Neutrophil (primary cell): ENCODE measurements around the gene MARS1.
"Not testable (repeated sequence)": the region's sequence is repeated elsewhere in the genome, so short reads cannot be mapped to it uniquely, and the experiment has no call there.

ENCODE experiments used
- H3K27ac ChIP-seq: fragments of 200-600 bp; sonication (generic); 2 replicates; pipeline ENCODE4 v1.5.1; 2016; ENCODE audit warnings: mild to moderate bottlenecking, moderate library complexity
- H3K27me3 ChIP-seq: fragments of 200-600 bp; sonication (generic); 2 replicates; pipeline ENCODE4 v1.6.0; 2016; ENCODE audit warnings: mild to moderate bottlenecking
- H3K36me3 ChIP-seq: fragments of 200-600 bp; sonication (generic); 2 replicates; pipeline ENCODE4 v1.5.1; 2017
- H3K4me1 ChIP-seq, 2 experiments: fragments of 200-600 bp in 1 of 2; sonication (generic) in 1 of 2; 1 replicate in 1 of 2; 2 replicates in 1 of 2; pipeline versions ENCODE4 v1.5.1 to v1.6.1; 2013 to 2016; ENCODE audit warnings: low read depth in 1 of 2, low read length in 1 of 2, mild to moderate bottlenecking in 1 of 2, moderate library complexity in 1 of 2; ENCODE audit not compliant: control insufficient read depth in 1 of 2, insufficient read depth in 1 of 2
- H3K4me3 ChIP-seq, 2 experiments: fragments of 200-600 bp in 1 of 2; sonication (generic) in 1 of 2; 1 replicate in 1 of 2; 2 replicates in 1 of 2; pipeline ENCODE4 v1.5.1; 2013 to 2016; ENCODE audit warnings: low read depth in 1 of 2, low read length in 1 of 2, mild to moderate bottlenecking in 1 of 2, moderate library complexity in 1 of 2
- H3K9me3 ChIP-seq: fragments of 200-600 bp; sonication (generic); 2 replicates; pipeline ENCODE4 v1.5.1; 2016
- TF ChIP-seq, protein P1 (sequence below): fragments of 200-600 bp; sonication (generic); IDR thresholded peaks from 2 replicates; pipeline ENCODE4 v1.5.1; 2016; ENCODE audit warnings: antibody characterized with exemption

MARS1 gene

DNA sequence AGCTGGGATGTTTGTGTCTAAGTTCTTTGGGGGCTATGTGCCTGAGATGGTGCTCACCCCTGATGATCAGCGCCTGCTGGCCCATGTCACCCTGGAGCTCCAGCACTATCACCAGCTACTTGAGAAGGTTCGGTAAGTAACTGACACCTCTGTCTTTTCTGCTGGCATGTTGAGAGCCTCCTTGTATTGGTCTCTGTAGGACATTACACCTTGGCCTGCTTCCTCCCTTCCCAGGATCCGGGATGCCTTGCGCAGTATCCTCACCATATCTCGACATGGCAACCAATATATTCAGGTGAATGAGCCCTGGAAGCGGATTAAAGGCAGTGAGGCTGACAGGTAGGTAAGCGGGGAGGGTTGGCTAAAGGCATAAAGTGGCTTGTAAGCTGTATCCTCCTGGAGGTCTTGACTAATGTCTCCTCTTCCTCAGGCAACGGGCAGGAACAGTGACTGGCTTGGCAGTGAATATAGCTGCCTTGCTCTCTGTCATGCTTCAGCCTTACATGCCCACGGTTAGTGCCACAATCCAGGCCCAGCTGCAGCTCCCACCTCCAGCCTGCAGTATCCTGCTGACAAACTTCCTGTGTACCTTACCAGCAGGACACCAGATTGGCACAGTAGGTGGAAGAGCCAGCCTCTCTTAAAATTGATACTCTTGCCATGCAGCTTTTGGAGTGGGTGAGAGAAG lies 27.0 kb downstream of the MARS1 start:
- peak overlapping the region; percentile 100 for H3K27ac ChIP-seq
- no peaks in the 10 kb centered on the region for H3K27me3 ChIP-seq
- TF ChIP-seq, protein P1, sequence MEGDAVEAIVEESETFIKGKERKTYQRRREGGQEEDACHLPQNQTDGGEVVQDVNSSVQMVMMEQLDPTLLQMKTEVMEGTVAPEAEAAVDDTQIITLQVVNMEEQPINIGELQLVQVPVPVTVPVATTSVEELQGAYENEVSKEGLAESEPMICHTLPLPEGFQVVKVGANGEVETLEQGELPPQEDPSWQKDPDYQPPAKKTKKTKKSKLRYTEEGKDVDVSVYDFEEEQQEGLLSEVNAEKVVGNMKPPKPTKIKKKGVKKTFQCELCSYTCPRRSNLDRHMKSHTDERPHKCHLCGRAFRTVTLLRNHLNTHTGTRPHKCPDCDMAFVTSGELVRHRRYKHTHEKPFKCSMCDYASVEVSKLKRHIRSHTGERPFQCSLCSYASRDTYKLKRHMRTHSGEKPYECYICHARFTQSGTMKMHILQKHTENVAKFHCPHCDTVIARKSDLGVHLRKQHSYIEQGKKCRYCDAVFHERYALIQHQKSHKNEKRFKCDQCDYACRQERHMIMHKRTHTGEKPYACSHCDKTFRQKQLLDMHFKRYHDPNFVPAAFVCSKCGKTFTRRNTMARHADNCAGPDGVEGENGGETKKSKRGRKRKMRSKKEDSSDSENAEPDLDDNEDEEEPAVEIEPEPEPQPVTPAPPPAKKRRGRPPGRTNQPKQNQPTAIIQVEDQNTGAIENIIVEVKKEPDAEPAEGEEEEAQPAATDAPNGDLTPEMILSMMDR, result no peak
- H3K4me3 ChIP-seq, result no peak overlapping the region
- no peaks in the 10 kb centered on the region for H3K9me3 ChIP-seq
- peaks cover 88% of the 10 kb centered on the region for H3K36me3 ChIP-seq
- peaks cover 15 to 18% of the 10 kb centered on the region in 2 experiments for H3K4me1 ChIP-seq

DNA sequence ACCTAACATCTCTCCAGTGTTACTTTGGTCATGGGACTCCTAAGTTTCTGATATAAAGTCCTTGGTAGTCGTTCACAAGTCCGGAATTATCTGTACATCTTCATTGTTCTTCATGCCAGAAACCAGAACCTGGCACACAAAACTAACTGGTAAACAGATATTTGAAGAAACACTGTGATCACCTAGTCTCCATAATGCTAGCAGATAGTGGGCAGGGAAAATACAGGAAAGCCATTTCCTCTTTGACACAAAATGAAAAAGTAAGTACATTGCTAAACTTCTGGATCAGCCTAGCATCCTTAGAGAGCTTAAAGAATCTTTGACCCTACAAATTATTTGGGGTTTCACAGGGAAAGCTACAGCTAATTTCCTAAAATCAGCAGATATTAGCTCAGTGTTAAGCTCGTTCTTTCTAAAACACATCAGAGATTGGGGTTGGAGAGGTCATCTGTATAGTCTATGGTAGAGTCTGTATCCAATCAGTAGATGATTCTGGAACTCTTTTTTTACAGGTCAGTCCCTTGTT lies 27.6 kb downstream of the MARS1 start:
- no peaks in the 10 kb centered on the region for H3K27me3 ChIP-seq
- H3K4me1 ChIP-seq, result peaks cover 15 to 18% of the 10 kb centered on the region in 2 experiments
- H3K4me3 ChIP-seq, result no peak overlapping the region
- H3K27ac ChIP-seq, result peak overlapping the region; percentile 100
- H3K36me3 ChIP-seq, result peaks cover 82% of the 10 kb centered on the region
- no peaks in the 10 kb centered on the region for H3K9me3 ChIP-seq
- TF ChIP-seq, protein P1, result no peak

DNA sequence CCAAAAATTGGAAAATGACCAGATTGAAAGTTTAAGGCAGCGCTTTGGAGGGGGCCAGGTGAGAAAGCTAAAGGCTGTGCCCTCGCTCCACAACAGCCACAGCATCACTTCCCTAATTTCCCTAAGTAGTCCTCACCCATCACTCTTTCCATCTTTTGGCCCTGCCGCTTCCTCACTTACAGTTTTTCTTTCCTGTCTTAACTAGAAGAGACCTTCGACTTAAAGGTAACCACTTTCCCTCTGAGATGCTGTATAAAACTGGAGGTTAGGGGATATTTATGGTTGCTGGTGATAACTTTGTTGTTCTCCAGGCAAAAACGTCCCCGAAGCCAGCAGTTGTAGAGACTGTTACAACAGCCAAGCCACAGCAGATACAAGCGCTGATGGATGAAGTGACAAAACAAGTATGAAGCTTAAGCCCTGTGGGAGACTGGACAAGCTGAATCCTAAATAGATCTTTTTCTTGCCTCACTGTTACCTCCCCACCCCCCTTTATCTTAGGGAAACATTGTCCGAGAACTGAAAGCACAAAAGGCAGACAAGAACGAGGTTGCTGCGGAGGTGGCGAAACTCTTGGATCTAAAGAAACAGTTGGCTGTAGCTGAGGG lies 28.2 kb downstream of the MARS1 start:
- Histone ChIP-seq H3K27ac (peak overlapping the region; percentile 100), H3K27me3 (no peaks in the 10 kb centered on the region), H3K4me1 (peaks cover 19 to 22% of the 10 kb centered on the region in 2 experiments), H3K36me3 (peaks cover 77% of the 10 kb centered on the region), H3K4me3 (no peak overlapping the region), H3K9me3 (no peaks in the 10 kb centered on the region)
- TF ChIP-seq, protein P1, result no peak

DNA sequence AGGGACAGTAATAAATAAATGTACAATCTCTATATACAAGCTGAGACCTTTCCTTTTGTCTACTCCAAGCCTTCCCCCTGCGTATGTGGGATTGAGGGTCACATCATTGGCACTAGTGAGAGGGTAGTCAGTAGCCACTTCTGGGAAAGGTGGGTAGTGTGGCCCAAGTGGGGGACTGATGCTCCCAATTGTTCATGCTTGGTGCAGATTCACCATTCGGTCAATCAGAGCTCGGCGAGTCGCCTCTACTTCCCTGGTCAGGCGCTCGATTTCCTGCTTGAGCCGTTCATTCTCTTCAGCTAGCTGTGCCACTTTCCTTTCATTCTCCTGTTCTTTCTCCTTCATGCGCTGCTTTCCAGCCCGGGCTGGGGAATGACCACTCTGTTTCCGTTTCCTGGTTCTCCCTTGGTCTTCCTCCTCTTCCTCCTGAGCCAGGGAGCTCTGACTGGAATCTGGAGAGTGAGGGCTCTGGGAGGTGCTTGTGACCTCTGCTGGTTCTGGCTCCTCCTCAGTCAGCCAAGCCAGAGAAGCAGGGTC lies 28.8 kb downstream of the MARS1 start:
- no peaks in the 10 kb centered on the region for H3K27me3 ChIP-seq
- no peaks in the 10 kb centered on the region for H3K9me3 ChIP-seq
- H3K36me3 ChIP-seq, result peaks cover 71% of the 10 kb centered on the region
- no peak overlapping the region for H3K4me3 ChIP-seq
- peaks cover 25 to 29% of the 10 kb centered on the region in 2 experiments for H3K4me1 ChIP-seq
- H3K27ac ChIP-seq, result peak overlapping the region; percentile 100
- TF ChIP-seq, protein P1, result no peak

DNA sequence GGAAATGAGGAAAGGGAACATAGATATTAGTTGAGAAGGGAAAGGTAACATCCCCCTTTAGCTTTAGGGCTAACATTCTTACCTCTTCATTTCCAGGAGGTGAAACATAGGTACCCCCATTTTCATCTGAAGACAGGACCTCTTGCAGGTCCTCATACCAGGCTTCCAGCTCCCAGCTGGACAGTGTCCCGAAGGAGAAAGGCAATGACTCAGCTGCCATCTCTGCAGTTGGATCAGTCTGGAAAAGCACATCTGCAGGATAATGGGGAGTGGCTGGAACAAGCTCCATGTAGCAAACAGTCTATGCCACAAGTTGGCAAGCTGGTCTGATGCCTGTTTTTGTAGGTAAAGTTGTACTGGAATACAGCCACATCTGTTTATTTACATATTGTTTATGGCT lies 29.3 kb downstream of the MARS1 start:
- Histone ChIP-seq H3K27me3 (no peaks in the 10 kb centered on the region), H3K4me1 (peaks cover 30 to 34% of the 10 kb centered on the region in 2 experiments), H3K4me3 (no peak overlapping the region), H3K36me3 (peaks cover 66% of the 10 kb centered on the region), H3K27ac (peak overlapping the region; percentile 100), H3K9me3 (no peaks in the 10 kb centered on the region)
- TF ChIP-seq, protein P1, result no peak

DNA sequence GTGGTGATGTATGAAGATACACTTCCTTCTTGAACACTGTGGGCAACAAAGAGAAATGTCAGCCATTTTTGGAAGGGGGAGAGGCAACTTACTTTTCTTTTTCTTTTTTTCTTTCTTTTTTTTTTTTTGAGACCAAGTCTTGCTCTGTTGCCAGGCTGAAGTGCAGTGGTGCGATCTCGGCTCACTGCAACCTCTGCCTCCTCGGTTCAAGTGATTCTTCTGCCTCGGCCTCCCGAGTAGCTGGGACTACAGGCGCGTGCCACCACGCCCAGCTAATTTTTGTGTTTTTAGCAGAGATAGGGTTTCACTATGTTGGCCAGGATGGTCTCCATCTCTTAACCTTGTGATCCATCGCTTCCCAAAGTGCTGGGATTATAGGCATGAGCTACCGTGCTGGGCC lies 29.9 kb downstream of the MARS1 start:
- H3K9me3 ChIP-seq, H3K4me3 ChIP-seq, H3K27me3 ChIP-seq: not testable (repeated sequence)
- Histone ChIP-seq H3K4me1 (peaks cover 33 to 35% of the 10 kb centered on the region in 2 experiments), H3K27ac (peak overlapping the region; percentile 100), H3K36me3 (peaks cover 61% of the 10 kb centered on the region)
